Mesendoderm (in vitro differentiated cells): ENCODE data around the gene MPPED1.
A peak's percentile ranks its signal among the peaks of the same experiment; 100 is the strongest.

Source experiments
- DNase-seq: peaks from one replicate; pipeline ENCODE4 v3.0.0; 2013
- H2AK5ac ChIP-seq: 2 replicates; pipeline ENCODE4 v1.6.1; 2013; ENCODE audit warnings: low read length, inconsistent platforms
- H2BK120ac ChIP-seq: 2 replicates; pipeline ENCODE4 v1.6.1; 2013; ENCODE audit warnings: low read depth, mild to moderate bottlenecking, low read length, moderate library complexity, mixed read lengths
- H2BK15ac ChIP-seq: replicated peaks from 2 replicates; pipeline ENCODE4 v1.6.1; 2013; ENCODE audit warnings: low read depth, mild to moderate bottlenecking, moderate library complexity
- H2BK5ac ChIP-seq: 2 replicates; pipeline ENCODE4 v1.6.1; 2013; ENCODE audit warnings: low read length, inconsistent platforms
- H3K18ac ChIP-seq: 2 replicates; pipeline ENCODE4 v1.6.1; 2013; ENCODE audit warnings: mild to moderate bottlenecking, low read length, mixed read lengths
- H3K23ac ChIP-seq: one replicate; pipeline ENCODE4 v1.6.1; 2013; ENCODE audit warnings: low read length
- H3K27ac ChIP-seq: 2 replicates; pipeline ENCODE4 v1.5.1; 2013; ENCODE audit warnings: low read depth, mild to moderate bottlenecking, inconsistent platforms, low read length, moderate library complexity
- H3K27me3 ChIP-seq: 2 replicates; pipeline ENCODE4 v1.6.1; 2013; ENCODE audit warnings: low read length, control low read depth, mild to moderate bottlenecking, inconsistent platforms; ENCODE audit not compliant: insufficient read depth, poor library complexity
- H3K36me3 ChIP-seq: 2 replicates; pipeline ENCODE4 v1.6.1; 2013; ENCODE audit warnings: low read length, inconsistent platforms; ENCODE audit not compliant: control insufficient read depth, insufficient read depth
- H3K4ac ChIP-seq: one replicate; pipeline ENCODE4 v1.6.1; 2013; ENCODE audit warnings: low read depth, mild to moderate bottlenecking, low read length, moderate library complexity
- H3K4me1 ChIP-seq: 2 replicates; pipeline ENCODE4 v1.6.1; 2013; ENCODE audit warnings: low read depth, low read length, inconsistent platforms; ENCODE audit not compliant: control insufficient read depth
- H3K4me2 ChIP-seq: 2 replicates; pipeline ENCODE4 v1.6.1; 2013; ENCODE audit warnings: low read length
- H3K4me3 ChIP-seq: 2 replicates; pipeline ENCODE4 v1.5.1; 2013; ENCODE audit warnings: mild to moderate bottlenecking, low read length
- H3K56ac ChIP-seq: one replicate; pipeline ENCODE4 v1.6.1; 2013; ENCODE audit warnings: low read length
- H3K79me1 ChIP-seq: 2 replicates; pipeline ENCODE4 v1.6.1; 2013; ENCODE audit warnings: low read length, inconsistent platforms
- H3K79me2 ChIP-seq: 2 replicates; pipeline ENCODE4 v1.6.1; 2013; ENCODE audit warnings: mild to moderate bottlenecking, low read length; ENCODE audit not compliant: control insufficient read depth, insufficient read depth
- H3K9ac ChIP-seq: 2 replicates; pipeline ENCODE4 v1.6.1; 2013; ENCODE audit warnings: low read length, inconsistent platforms
- H4K5ac ChIP-seq: one replicate; pipeline ENCODE4 v1.6.1; 2013; ENCODE audit warnings: low read length
- H4K8ac ChIP-seq: one replicate; pipeline ENCODE4 v1.6.1; 2013; ENCODE audit warnings: low read depth, mild to moderate bottlenecking, control low read depth, low read length, moderate library complexity
- WGBS: extraction: QIAGEN DNeasy Blood & Tissue Kit; methylation state at CpG from one replicate; pipeline ENCODE4 v1.1.7; 2013; ENCODE audit warnings: low lambda C conversion rate, missing lambda C conversion rate; ENCODE audit not compliant: insufficient coverage; ENCODE audit errors: extremely low coverage; 5-methylcytosine and 5-hydroxymethylcytosine counted together

Gene MPPED1

GRCh38 chr22:43515902-43516301 is 104.1 kb downstream of the MPPED1 start:
- H3K27ac ChIP-seq: no peak overlapping the region
- H2BK5ac ChIP-seq: no peak overlapping the region
- DNase-seq: peak; percentile 27
- no peak overlapping the region for H3K23ac ChIP-seq
- no peak overlapping the region for H3K4me2 ChIP-seq
- H3K36me3 ChIP-seq: no peaks in the 10 kb centered on the region
- H3K56ac ChIP-seq: no peak overlapping the region
- no peaks in the 10 kb centered on the region for H3K4me1 ChIP-seq
- H3K79me2 ChIP-seq: no peaks in the 10 kb centered on the region
- H2AK5ac ChIP-seq: no peak overlapping the region
- no peak overlapping the region for H3K9ac ChIP-seq
- H3K4ac ChIP-seq: no peak overlapping the region
- H3K27me3 ChIP-seq: no peaks in the 10 kb centered on the region
- no peak overlapping the region for H4K5ac ChIP-seq
- H2BK120ac ChIP-seq: no peak overlapping the region
- WGBS: no CpG with 5 or more reads among the region's 13 CpGs
- no peaks in the 10 kb centered on the region for H3K79me1 ChIP-seq
- H2BK15ac ChIP-seq: no peak overlapping the region
- H3K4me3 ChIP-seq: no peak overlapping the region
- no peak overlapping the region for H4K8ac ChIP-seq
- H3K18ac ChIP-seq: no peak overlapping the region

DNA sequence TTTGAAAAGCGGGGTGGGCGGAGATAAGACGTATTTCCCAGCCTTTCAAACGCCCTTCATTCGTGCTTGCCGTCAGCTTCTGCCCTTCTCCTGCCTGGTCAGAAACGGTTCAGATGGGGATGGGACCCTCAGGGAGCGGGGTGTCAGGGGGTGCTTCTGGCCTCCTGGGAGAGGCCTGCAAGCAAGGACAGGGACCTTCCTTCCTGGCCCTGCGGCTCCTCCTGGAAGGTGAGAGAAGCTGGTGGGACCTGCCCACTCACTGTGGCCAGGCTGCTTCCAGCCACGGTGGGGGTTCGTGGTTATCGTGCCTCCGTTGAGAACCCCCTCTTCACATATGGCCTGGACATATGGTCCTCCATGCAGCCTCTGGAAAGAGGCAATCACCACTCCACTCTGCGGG is 104.6 kb downstream of the MPPED1 start:
- Histone ChIP-seq H4K8ac (no peak overlapping the region), H3K36me3 (no peaks in the 10 kb centered on the region), H3K79me2 (no peaks in the 10 kb centered on the region), H3K4ac (no peak overlapping the region), H3K9ac (no peak overlapping the region), H4K5ac (no peak overlapping the region), H3K79me1 (no peaks in the 10 kb centered on the region), H2BK5ac (no peak overlapping the region), H3K23ac (no peak overlapping the region), H2AK5ac (no peak overlapping the region), H2BK15ac (no peak overlapping the region), H3K18ac (no peak overlapping the region), H3K4me1 (no peaks in the 10 kb centered on the region), H3K4me2 (no peak overlapping the region), H3K27me3 (no peaks in the 10 kb centered on the region), H3K27ac (no peak overlapping the region), H3K4me3 (no peak overlapping the region), H3K56ac (no peak overlapping the region), H2BK120ac (no peak overlapping the region)
- no CpG with 5 or more reads among the region's 14 CpGs for WGBS
- no peak for DNase-seq

DNA sequence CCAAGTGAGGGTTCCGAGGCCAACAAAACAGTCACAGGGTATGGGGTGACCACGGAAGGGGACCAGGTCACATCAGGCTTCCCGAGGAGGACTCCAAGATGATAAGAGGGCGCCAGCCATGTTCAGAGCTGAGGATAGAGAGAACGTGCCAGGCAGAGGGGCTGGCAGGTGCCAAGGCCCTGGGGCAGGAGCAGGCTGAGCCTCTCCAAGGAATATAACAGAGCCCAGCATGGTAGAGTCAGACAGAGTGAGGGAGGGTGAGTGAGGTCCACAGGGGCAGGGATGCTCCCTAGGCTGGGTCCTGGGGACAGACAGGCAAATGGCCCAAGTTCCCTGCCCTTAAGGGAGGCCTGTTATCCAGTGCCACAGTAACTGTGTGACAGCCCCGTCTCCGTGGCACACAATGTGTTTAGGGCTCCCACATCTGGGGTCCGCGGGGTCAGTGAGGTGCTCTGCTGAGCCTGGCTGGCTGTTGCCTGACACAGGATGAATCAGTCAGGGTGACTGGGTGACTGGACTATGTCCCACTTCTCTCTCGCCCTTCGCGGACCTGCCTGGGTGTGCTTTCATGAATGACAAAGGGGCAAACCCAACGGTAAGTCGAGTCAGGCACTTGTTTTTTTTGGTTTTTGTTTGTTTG is 105.3 kb downstream of the MPPED1 start:
- H3K4me2 ChIP-seq: no peak overlapping the region
- no peak overlapping the region for H3K27ac ChIP-seq
- no peak overlapping the region for H3K9ac ChIP-seq
- no peaks in the 10 kb centered on the region for H3K79me2 ChIP-seq
- no peak for DNase-seq
- no peaks in the 10 kb centered on the region for H3K79me1 ChIP-seq
- H2BK5ac ChIP-seq: no peak overlapping the region
- no peaks in the 10 kb centered on the region for H3K36me3 ChIP-seq
- H3K4me3 ChIP-seq: no peak overlapping the region
- no peak overlapping the region for H3K23ac ChIP-seq
- H3K56ac ChIP-seq: no peak overlapping the region
- no peak overlapping the region for H4K8ac ChIP-seq
- H3K4ac ChIP-seq: no peak overlapping the region
- H3K27me3 ChIP-seq: no peaks in the 10 kb centered on the region
- no peak overlapping the region for H3K18ac ChIP-seq
- H3K4me1 ChIP-seq: no peaks in the 10 kb centered on the region
- H2BK15ac ChIP-seq: no peak overlapping the region
- no peak overlapping the region for H2AK5ac ChIP-seq
- H4K5ac ChIP-seq: no peak overlapping the region
- H2BK120ac ChIP-seq: no peak overlapping the region
- no CpG with 5 or more reads among the region's 14 CpGs for WGBS

DNA sequence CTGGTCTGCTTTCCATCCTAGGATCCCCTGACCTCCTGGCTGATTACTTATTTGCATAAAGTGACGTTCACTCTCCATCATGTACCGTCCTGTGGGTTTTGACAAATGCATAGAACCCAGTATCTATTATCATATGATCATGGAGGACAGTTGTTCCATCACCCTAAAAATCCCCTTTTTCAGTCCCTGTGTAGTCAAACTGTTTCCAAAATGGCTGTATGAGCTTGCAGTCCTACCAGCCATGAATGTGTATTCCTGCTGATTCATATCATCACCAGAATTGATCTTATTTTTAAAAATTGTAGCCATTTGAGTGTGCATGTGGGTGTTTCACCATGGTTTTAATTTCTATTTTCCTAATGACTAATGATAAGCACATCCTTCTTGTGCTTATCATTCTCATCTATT is 108.8 kb downstream of the MPPED1 start:
- Histone ChIP-seq H3K18ac (no peak overlapping the region), H3K4ac (no peak overlapping the region), H2BK15ac (no peak overlapping the region), H3K27ac (no peak overlapping the region), H3K23ac (no peak overlapping the region), H4K8ac (no peak overlapping the region), H4K5ac (no peak overlapping the region), H3K36me3 (no peaks in the 10 kb centered on the region), H3K27me3 (no peaks in the 10 kb centered on the region), H3K4me3 (no peak overlapping the region), H3K79me2 (no peaks in the 10 kb centered on the region), H2AK5ac (no peak overlapping the region), H2BK120ac (no peak overlapping the region), H3K79me1 (no peaks in the 10 kb centered on the region), H3K9ac (no peak overlapping the region), H3K56ac (no peak overlapping the region), H2BK5ac (no peak overlapping the region), H3K4me2 (no peak overlapping the region), H3K4me1 (no peaks in the 10 kb centered on the region)
- no CpG with 5 or more reads among the region's 2 CpGs for WGBS
- DNase-seq: no peak

- Histone ChIP-seq H3K36me3 (no peaks in the 10 kb centered on the region), H2BK15ac (no peak overlapping the region), H2AK5ac (no peak overlapping the region), H3K27ac (no peak overlapping the region), H3K79me1 (no peaks in the 10 kb centered on the region), H3K4me3 (no peak overlapping the region), H4K5ac (no peak overlapping the region), H3K18ac (no peak overlapping the region), H3K27me3 (no peaks in the 10 kb centered on the region), H2BK5ac (no peak overlapping the region), H3K79me2 (no peaks in the 10 kb centered on the region), H3K23ac (no peak overlapping the region), H2BK120ac (no peak overlapping the region), H3K9ac (no peak overlapping the region), H3K4ac (no peak overlapping the region), H4K8ac (no peak overlapping the region), H3K4me2 (no peak overlapping the region), H3K56ac (no peak overlapping the region), H3K4me1 (no peaks in the 10 kb centered on the region)
- peak; percentile 37 for DNase-seq
- WGBS: no CpG with 5 or more reads among the region's 6 CpGs
Measured at GRCh38 chr22:43521716-43522115, 109.9 kb downstream of the MPPED1 start.

GRCh38 chr22:43526117-43526655 is 114.4 kb downstream of the MPPED1 start:
- no peaks in the 10 kb centered on the region for H3K27me3 ChIP-seq
- no peak overlapping the region for H3K9ac ChIP-seq
- no peak overlapping the region for H4K8ac ChIP-seq
- no peak overlapping the region for H3K4me3 ChIP-seq
- H3K79me2 ChIP-seq: no peaks in the 10 kb centered on the region
- H3K4me2 ChIP-seq: no peak overlapping the region
- no peak overlapping the region for H3K23ac ChIP-seq
- no peaks in the 10 kb centered on the region for H3K4me1 ChIP-seq
- no peak overlapping the region for H3K27ac ChIP-seq
- no peak overlapping the region for H2BK120ac ChIP-seq
- no peak overlapping the region for H2AK5ac ChIP-seq
- no peaks in the 10 kb centered on the region for H3K79me1 ChIP-seq
- no peak for DNase-seq
- no CpG with 5 or more reads among the region's 7 CpGs for WGBS
- H2BK5ac ChIP-seq: no peak overlapping the region
- H4K5ac ChIP-seq: no peak overlapping the region
- H3K18ac ChIP-seq: no peak overlapping the region
- no peaks in the 10 kb centered on the region for H3K36me3 ChIP-seq
- no peak overlapping the region for H3K4ac ChIP-seq
- H3K56ac ChIP-seq: no peak overlapping the region
- H2BK15ac ChIP-seq: no peak overlapping the region
